Activated CD8-positive, alpha-beta T cell treated with anti-CD3 and anti-CD28 coated beads, Interleukin-2, amount 10 ng/mL, durations not matched to agents 7 days and 5 days (primary cell): ENCODE results near the gene ZNF526. TPM values are rescaled to one million over a fixed set of nuclear protein-coding genes. Genes with fewer than 3 reads are reported as not detected.

Experiments
- ATAC-seq: fragments of 150-1000 bp; cut with Tn5 transposase; one replicate; pipeline ENCODE4 v1.10.0; 2021; ENCODE audit warnings: moderate library complexity
- CTCF ChIA-PET: fragments of 350-600 bp; sonication (Branson Sonifier 250); formaldehyde crosslinking; loops from one replicate; lab custom pipeline; 2021; ENCODE audit warnings: antibody characterized with exemption; lab: Charles Lee
- POLR2A ChIA-PET: fragments of 350-600 bp; sonication (Branson Sonifier 250); formaldehyde crosslinking; loops from one replicate; lab custom pipeline; 2021; ENCODE audit warnings: antibody characterized with exemption; lab: Charles Lee
- DNase-seq: peaks from one replicate; pipeline ENCODE4 v3.0.0-alpha.2; 2020
- H3K27ac Mint-ChIP-seq: one replicate; pipeline ENCODE4 v1.8.0; 2021; ENCODE audit warnings: mild to moderate bottlenecking, mixed read lengths
- H3K27me3 Mint-ChIP-seq: one replicate; pipeline ENCODE4 v1.8.0; 2021; ENCODE audit warnings: low read depth, mixed read lengths
- H3K36me3 Mint-ChIP-seq: one replicate; pipeline ENCODE4 v1.8.0; 2021; ENCODE audit warnings: low read depth, mixed read lengths
- H3K4me1 Mint-ChIP-seq: one replicate; pipeline ENCODE4 v1.8.0; 2021; ENCODE audit warnings: low read depth, mixed read lengths
- H3K4me3 Mint-ChIP-seq: one replicate; pipeline ENCODE4 v1.8.0; 2021; ENCODE audit warnings: mild to moderate bottlenecking, mixed read lengths
- H3K9me3 Mint-ChIP-seq: one replicate; pipeline ENCODE4 v1.8.0; 2022; ENCODE audit warnings: mixed read lengths; ENCODE audit not compliant: insufficient read depth
- total RNA-seq, 2 experiments: library from RNA; stranded (reverse); gene quantifications; one replicate each; pipeline ENCODE4 v1.2.3, GENCODE V29; 2021

Gene ZNF526
- total RNA-seq, 2 experiments from 2014 or later: 19.5 to 21.5 TPM

DNA sequence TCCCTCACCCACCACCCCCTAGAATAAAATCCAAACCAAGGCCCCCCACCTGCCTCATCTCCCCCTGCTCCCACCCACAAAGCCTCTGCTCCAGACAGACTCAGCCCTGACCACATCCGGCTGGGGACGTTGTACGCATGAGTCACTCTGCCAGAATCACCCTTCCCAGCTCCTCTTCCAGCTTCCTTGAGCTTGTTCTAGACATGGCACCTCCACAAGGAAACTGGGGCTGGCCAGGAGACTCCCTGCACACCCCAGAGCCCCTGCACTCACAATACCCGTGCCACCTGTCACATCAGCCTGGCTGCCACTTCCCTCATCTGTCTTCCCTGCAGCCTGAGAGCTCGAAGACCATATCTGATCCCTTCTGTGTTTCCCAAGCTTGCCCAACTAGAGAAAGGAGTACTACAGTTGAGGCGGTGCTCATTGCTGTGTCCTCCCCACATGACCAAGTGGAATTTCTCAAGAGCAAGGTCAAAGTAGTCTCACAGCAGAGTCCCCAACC, 12.3 kb upstream of the ZNF526 start:
- DNase-seq: no peak
- Mint-ChIP-seq H3K9me3 (no peaks in the 10 kb centered on the region), H3K27ac (peak overlapping the region; percentile 80), H3K36me3 (peaks cover 69% of the 10 kb centered on the region), H3K4me1 (peaks cover 52% of the 10 kb centered on the region), H3K27me3 (no peaks in the 10 kb centered on the region), H3K4me3 (peak overlapping the region; percentile 20)
- ChIA-PET CTCF (interaction anchor here (1.1 to 1.3 kb wide), 2 partner anchors 23 to 37 kb away, joined by 3 to 5 read pairs; no protein-coding TSS in a partner anchor), POLR2A (interaction anchor here (1.5 kb wide), 1 partner anchor 9 kb away, joined by 5 read pairs; no protein-coding TSS in a partner anchor)
- peak; percentile 32 for ATAC-seq

DNA sequence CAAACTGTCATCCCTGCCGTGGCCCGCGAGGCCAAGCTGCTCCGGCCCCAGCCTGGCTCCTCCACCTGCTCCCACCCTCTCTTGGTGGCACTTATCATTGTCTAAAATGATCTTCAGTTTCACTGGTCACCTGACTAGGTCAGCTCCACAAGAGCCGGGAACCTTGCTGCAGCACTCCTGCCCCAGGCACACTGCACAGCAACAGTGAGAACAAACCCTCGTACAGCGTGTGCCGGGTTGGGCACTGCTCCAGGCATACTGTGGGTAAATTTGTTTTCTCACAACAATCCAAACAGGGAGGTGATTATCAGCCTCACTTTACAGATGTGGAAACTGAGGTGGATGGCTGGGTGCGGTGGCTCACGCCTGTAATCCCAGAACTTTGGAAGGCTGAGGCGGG, 11.5 kb upstream of the ZNF526 start:
- no peak overlapping the region for H3K4me3 Mint-ChIP-seq
- H3K36me3 Mint-ChIP-seq: peaks cover 69% of the 10 kb centered on the region
- peaks cover 52% of the 10 kb centered on the region for H3K4me1 Mint-ChIP-seq
- DNase-seq (no peak), ATAC-seq (no peak)
- CTCF ChIA-PET: no interaction called here
- no peaks in the 10 kb centered on the region for H3K27me3 Mint-ChIP-seq
- peak overlapping the region; percentile 16 for H3K27ac Mint-ChIP-seq
- POLR2A ChIA-PET: no interaction called here
- H3K9me3 Mint-ChIP-seq: no peaks in the 10 kb centered on the region

DNA sequence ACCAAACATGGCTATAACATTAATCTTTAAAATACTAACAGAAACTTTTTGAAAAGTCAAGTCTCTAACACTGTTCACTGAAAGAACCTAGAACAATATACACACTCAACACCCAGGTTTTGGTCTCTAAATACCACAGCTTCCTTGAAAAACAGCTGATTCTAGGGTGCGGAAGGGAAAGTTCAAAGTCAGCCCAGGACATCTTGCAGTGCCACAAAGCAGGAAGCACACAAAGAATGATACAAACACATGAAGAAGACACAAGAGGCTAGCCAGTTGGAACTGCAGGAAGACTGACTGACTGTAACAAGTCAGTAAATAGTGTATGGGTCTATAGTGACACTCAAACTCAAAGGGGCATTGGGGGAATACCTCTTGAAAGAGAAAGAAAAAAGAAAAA, 7.2 kb upstream of the ZNF526 start:
- ATAC-seq (no peak), DNase-seq (no peak)
- H3K36me3 Mint-ChIP-seq: peaks cover 69% of the 10 kb centered on the region
- H3K4me1 Mint-ChIP-seq: peaks cover 59% of the 10 kb centered on the region
- H3K27me3 Mint-ChIP-seq: no peaks in the 10 kb centered on the region
- CTCF ChIA-PET: interaction anchor here (0.6 to 1.1 kb wide), 4 partner anchors 14 to 81 kb away, joined by 3 read pairs; partner anchors contain the start of genes GSK3A and POU2F2
- POLR2A ChIA-PET: interaction anchor here (1.2 kb wide), 1 partner anchor 13 kb away, joined by 4 read pairs; no protein-coding TSS in a partner anchor
- peak overlapping the region; percentile 68 for H3K27ac Mint-ChIP-seq
- peak overlapping the region; percentile 9 for H3K4me3 Mint-ChIP-seq
- H3K9me3 Mint-ChIP-seq: no peaks in the 10 kb centered on the region

DNA sequence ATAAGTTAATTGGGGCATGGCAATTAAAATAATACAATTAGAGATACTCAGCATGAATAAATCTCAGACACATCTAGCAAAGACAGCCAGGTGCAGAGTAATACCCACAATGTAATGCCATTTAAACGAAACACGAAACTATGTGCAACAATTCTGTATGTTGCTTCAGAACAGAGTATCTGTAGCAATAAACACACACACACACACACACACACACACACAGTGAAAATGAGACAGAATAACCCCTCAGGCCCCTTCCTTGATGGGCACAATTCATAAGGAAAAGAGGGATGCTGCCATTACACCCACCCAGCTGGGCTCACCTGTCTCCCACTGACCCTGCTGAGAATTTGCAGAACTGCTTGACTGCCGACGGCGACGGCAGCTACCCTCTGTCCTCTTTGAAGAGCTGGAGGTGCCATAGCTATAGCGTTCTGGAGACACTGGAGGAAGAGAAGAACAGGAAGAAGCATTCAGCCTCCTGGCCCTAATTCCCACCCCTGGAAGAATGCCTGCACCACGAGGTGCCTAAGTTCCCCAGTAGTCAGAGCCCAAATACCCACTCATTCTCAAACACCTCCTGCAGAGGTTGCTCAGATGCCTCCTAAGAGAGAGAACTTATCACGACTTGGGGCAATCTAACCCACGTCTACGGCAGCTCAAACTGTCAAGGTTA, 5.2 kb upstream of the ZNF526 start:
- Mint-ChIP-seq H3K4me3 (peak overlapping the region; percentile 13), H3K36me3 (peaks cover 52% of the 10 kb centered on the region), H3K9me3 (no peaks in the 10 kb centered on the region), H3K27me3 (no peaks in the 10 kb centered on the region), H3K4me1 (peaks cover 67% of the 10 kb centered on the region), H3K27ac (peak overlapping the region; percentile 41)
- ChIA-PET CTCF (interaction anchor here (1.5 to 4.3 kb wide), 4 partner anchors 12 to 106 kb away, joined by 4 to 21 read pairs (median 6); partner anchors contain the start of gene POU2F2), POLR2A (interaction anchor here (0.8 to 4.6 kb wide), 4 partner anchors 11 to 39 kb away, joined by 3 to 32 read pairs (median 3); no protein-coding TSS in a partner anchor)
- DNase-seq (no peak), ATAC-seq (no peak)

DNA sequence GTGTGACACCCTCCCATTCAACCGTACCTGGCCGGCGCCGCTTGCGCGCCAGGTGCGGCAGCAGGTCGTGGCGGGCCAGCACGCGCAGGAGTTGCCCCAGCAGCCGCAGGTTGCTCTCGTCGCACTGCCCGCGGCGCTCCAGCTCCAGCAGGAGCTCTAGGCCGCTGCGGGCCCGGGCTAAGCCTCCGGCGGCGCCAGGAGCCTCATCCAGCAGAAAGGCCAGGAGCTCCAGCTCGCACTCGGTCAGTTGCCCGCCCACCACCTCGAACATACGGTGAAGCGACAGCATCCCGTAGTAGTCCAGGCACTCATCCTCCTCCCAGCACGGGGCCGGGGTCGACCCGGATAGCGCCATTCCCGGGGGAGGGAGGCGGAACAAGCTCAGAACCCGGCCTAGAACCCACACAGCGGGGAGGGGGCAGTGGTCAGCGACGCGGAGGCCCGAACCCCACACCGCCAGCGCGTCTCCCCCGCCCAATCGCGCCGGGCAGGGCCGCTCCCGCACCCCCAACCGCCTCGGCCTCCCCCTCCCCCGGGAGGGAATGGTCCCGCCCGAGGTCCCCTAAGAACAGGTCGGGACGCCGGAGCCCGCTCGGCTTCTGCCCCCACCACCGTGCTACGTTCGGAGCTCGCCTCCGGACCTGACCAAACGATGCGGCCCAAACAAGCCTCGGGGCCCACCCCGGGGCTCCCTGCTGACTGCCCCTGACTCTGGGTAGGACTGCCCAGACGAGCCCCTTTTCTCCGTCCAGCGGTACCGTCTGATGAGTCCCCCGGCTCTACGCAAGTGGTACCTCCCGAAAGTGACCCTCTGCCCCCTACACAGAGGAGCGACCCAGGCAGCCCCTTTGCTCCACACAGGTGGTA, 3.2 kb upstream of the ZNF526 start:
- Mint-ChIP-seq H3K36me3 (peaks cover 54% of the 10 kb centered on the region), H3K4me1 (peaks cover 73% of the 10 kb centered on the region), H3K27ac (peak overlapping the region; percentile 93), H3K9me3 (no peaks in the 10 kb centered on the region), H3K4me3 (peak overlapping the region; percentile 92), H3K27me3 (no peaks in the 10 kb centered on the region)
- ChIA-PET POLR2A (interaction anchor here (1.0 to 4.6 kb wide), 6 partner anchors 10 to 63 kb away, joined by 3 to 32 read pairs (median 4); no protein-coding TSS in a partner anchor), CTCF (interaction anchor here (1.3 to 4.3 kb wide), 5 partner anchors 17 to 68 kb away, joined by 3 to 21 read pairs (median 6); partner anchors contain the start of gene GSK3A)
- ATAC-seq (peak; percentile 1), DNase-seq (peak; percentile 42)

DNA sequence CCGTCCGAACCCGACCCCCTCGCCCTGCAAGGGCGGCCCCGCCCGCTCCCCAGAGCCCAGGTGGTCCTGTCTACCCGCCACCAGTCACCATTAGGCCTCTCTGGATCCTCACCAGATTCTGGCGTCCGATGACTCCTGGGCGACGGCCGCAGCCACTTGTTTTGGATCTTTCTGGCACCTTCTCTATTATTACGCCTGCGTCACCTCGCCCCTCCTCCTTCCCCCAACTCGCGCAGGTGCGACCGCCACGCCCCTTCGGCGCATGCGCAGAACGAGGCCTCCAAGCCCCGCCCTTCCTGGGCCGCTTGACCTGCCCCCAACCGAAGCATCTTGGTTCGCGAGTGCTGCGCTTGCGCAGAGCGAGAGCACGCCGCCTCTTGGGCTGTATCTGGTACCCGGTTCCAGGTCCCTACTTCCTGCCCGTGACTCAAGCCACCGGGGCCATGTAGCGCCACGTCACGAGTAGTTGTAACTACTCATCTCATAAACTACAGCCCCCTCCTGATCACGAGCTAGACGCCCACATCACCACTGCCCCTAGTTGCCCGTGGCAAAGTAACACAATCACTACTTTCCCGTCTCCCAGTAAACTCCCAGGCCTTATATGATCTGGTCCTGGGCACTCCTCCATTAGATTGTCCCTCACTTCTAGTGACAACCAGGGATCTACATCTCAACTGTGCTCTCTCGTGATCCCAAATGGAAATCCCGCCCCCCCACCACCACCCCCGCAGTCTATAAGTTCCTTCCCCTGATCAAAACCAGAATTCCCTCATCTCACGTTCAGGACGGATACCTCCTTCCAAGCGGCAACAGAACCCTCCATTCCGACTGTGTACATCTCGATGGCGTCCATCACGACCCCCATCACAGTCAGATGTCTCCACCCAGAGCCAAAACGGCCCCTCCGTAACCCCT, 2.3 kb upstream of the ZNF526 start, which contains the start of gene DEDD2:
DEDD2 (minus strand) TSS at position 158 of the 918 bp plus-strand sequence. CDS start 670 bp downstream, outside the sequence.
- peaks cover 73% of the 10 kb centered on the region for H3K4me1 Mint-ChIP-seq
- no peaks in the 10 kb centered on the region for H3K9me3 Mint-ChIP-seq
- H3K27me3 Mint-ChIP-seq: no peaks in the 10 kb centered on the region
- H3K36me3 Mint-ChIP-seq: peaks cover 55% of the 10 kb centered on the region
- ATAC-seq (peak; percentile 77), DNase-seq (peak; percentile 100)
- peak within 1 kb of the TSS; percentile 92 for H3K4me3 Mint-ChIP-seq
- ChIA-PET POLR2A (interaction anchor here (1.0 to 4.6 kb wide), 5 partner anchors 18 to 62 kb away, joined by 3 to 32 read pairs (median 4); no protein-coding TSS in a partner anchor), CTCF (interaction anchor here (0.7 to 4.3 kb wide), 5 partner anchors 18 to 67 kb away, joined by 3 to 21 read pairs (median 3); no protein-coding TSS in a partner anchor)
- peak within 1 kb of the TSS; percentile 93 for H3K27ac Mint-ChIP-seq

DNA sequence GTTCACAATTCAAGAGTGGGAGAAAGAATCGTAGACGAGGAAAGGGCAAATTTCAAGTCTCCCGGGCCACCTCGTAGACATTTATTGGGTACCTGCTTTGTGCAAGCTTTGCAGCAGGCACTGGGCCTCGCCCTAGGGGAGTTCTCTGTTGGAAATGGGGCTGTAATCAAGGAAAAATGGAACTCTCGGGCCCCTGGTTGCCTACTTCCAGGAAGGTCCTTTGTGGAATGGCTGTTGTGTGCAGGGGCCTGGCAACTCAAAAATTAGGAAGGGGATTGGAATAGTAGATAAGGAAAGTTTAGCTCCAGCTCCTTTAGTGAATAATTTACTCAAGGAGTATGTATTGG, 612 bp downstream of the ZNF526 start:
- H3K4me3 Mint-ChIP-seq: peak overlapping the region; percentile 92
- no peaks in the 10 kb centered on the region for H3K9me3 Mint-ChIP-seq
- POLR2A ChIA-PET: interaction anchor here (1.0 to 1.6 kb wide), 5 partner anchors 13 to 59 kb away, joined by 3 to 7 read pairs (median 4); no protein-coding TSS in a partner anchor
- peak overlapping the region; percentile 93 for H3K27ac Mint-ChIP-seq
- no peak for ATAC-seq
- peaks cover 47% of the 10 kb centered on the region for H3K4me1 Mint-ChIP-seq
- no peak for DNase-seq
- H3K27me3 Mint-ChIP-seq: no peaks in the 10 kb centered on the region
- CTCF ChIA-PET: interaction anchor here (1.0 to 2.5 kb wide), 8 partner anchors 14 to 218 kb away, joined by 3 to 17 read pairs (median 5); partner anchors contain the start of gene PAFAH1B3
- H3K36me3 Mint-ChIP-seq: peaks cover 40% of the 10 kb centered on the region

DNA sequence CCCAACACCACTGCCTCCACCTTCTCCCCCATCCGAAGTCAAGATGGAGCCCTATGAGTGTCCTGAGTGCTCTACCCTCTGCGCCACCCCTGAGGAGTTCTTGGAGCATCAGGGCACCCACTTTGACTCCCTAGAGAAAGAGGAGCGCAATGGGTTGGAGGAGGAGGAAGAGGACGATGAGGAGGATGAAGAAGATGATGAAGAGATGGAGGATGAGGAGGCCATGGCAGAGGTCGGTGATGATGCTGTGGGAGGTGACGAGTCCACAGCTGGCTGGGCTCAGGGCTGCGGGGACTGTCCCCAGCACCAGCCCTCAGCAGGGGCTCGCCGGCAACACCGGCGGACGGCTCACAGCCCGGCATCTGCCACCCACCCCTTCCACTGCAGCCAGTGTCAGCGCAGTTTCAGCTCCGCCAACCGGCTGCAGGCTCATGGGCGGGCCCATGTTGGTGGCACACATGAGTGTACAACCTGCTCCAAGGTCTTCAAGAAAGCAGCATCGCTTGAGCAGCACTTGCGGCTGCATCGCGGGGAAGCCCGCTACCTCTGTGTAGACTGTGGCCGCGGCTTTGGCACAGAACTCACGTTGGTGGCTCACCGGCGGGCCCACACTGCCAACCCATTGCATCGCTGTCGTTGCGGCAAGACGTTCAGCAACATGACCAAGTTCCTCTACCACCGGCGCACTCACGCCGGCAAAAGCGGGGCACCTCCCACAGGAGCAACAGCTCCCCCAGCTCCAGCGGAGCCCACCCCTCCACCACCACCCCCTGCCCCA, 5.0 kb downstream of the ZNF526 start:
- Mint-ChIP-seq H3K4me1 (peaks cover 21% of the 10 kb centered on the region), H3K4me3 (no peak overlapping the region), H3K27me3 (no peaks in the 10 kb centered on the region), H3K27ac (no peak overlapping the region), H3K36me3 (peaks cover 58% of the 10 kb centered on the region), H3K9me3 (no peaks in the 10 kb centered on the region)
- ChIA-PET POLR2A (no interaction called here), CTCF (no interaction called here)
- DNase-seq (no peak), ATAC-seq (no peak)

DNA sequence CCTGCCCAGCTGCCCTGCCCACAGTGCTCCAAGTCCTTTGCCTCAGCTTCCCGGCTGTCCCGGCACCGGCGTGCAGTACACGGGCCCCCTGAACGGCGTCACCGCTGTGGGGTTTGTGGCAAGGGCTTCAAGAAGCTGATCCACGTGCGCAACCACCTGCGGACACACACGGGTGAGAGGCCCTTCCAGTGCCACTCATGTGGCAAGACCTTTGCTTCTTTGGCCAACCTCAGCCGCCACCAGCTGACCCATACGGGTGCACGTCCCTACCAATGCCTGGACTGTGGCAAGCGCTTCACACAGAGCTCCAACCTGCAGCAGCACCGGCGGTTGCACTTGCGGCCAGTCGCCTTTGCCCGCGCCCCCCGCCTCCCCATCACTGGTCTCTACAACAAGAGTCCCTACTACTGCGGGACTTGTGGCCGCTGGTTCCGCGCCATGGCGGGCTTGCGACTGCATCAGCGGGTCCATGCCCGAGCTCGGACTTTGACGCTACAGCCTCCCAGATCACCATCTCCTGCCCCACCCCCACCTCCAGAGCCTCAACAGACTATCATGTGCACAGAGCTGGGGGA, 5.7 kb downstream of the ZNF526 start:
- no peaks in the 10 kb centered on the region for H3K27me3 Mint-ChIP-seq
- ChIA-PET CTCF (no interaction called here), POLR2A (interaction anchor here (0.8 kb wide), 1 partner anchor 45 kb away, joined by 3 read pairs; no protein-coding TSS in a partner anchor)
- DNase-seq (no peak), ATAC-seq (no peak)
- H3K4me1 Mint-ChIP-seq: peaks cover 18% of the 10 kb centered on the region
- H3K9me3 Mint-ChIP-seq: no peaks in the 10 kb centered on the region
- no peak overlapping the region for H3K4me3 Mint-ChIP-seq
- peaks cover 57% of the 10 kb centered on the region for H3K36me3 Mint-ChIP-seq
- no peak overlapping the region for H3K27ac Mint-ChIP-seq
